Aorta (tissue), 5 donors: ENCODE results near the gene PTPRN2. TPM values are rescaled to one million over a fixed set of nuclear protein-coding genes. Genes with fewer than 3 reads are reported as not detected.

Source experiments
- ATAC-seq: fragments of 200-7000 bp; cut with Tn5 transposase; one replicate; pipeline ENCODE4 v1.9.1; 2022; ENCODE audit warnings: moderate library complexity; ENCODE audit not compliant: low FRiP score
- DNase-seq, 2 donors: peaks; one replicate each; pipeline ENCODE4 v3.0.0-alpha.2; 2020
- H3K27ac ChIP-seq, 2 donors: one replicate each; pipeline ENCODE4 v1.5.1; 2013; ENCODE audit warnings: low read length in 2 of 2, mild to moderate bottlenecking in 2 of 2, moderate library complexity in 2 of 2, control low read depth in 1 of 2, inconsistent platforms in 1 of 2, low read depth in 1 of 2
- H3K27me3 ChIP-seq, 2 donors: one replicate each; pipeline ENCODE4 v1.6.1; 2013; ENCODE audit warnings: control low read depth in 1 of 2, low read length in 1 of 2, mild to moderate bottlenecking in 1 of 2, moderate library complexity in 1 of 2; ENCODE audit not compliant: insufficient read depth in 2 of 2, control insufficient read depth in 1 of 2
- H3K36me3 ChIP-seq, 2 donors: one replicate each; pipeline ENCODE4 v1.6.1; 2013; ENCODE audit warnings: control low read depth in 1 of 2, low read length in 1 of 2, mild to moderate bottlenecking in 1 of 2; ENCODE audit not compliant: insufficient read depth in 2 of 2, control insufficient read depth in 1 of 2
- H3K4me1 ChIP-seq, 2 donors: one replicate each; pipeline ENCODE4 v1.6.1; 2013; ENCODE audit warnings: low read length in 2 of 2, control low read depth in 1 of 2, mild to moderate bottlenecking in 1 of 2, moderate library complexity in 1 of 2; ENCODE audit not compliant: insufficient read depth in 2 of 2, control insufficient read depth in 1 of 2
- H3K4me3 ChIP-seq, 2 donors: one replicate each; pipeline ENCODE4 v1.5.1; 2013; ENCODE audit warnings: low read length in 2 of 2, control low read depth in 1 of 2, mild to moderate bottlenecking in 1 of 2
- H3K9me3 ChIP-seq: one replicate; pipeline ENCODE4 v1.6.1; 2013; ENCODE audit warnings: mild to moderate bottlenecking, low read length; ENCODE audit not compliant: control insufficient read depth
- WGBS, 2 donors: extraction: QIAGEN DNeasy Blood & Tissue Kit; methylation state at CpG; one replicate each; pipeline ENCODE4 v1.1.7; 2013; 5-methylcytosine and 5-hydroxymethylcytosine counted together
- intact Hi-C, 2 donors: fragments of 100-400 bp; cut with DNase I; formaldehyde crosslinking; loops; one replicate each; pipeline versions ENCODE4 v1.14.2 to v1.15.0; 2022
- polyA plus RNA-seq, 2 donors: library from polyadenylated mRNA; stranded (reverse); fragments of 200-250 nt; gene quantifications; one replicate each; pipeline ENCODE4 v1.2.3, GENCODE V29; 2013
- total RNA-seq, 2 donors: library from RNA; stranded (reverse); fragmentation: NEBNext Ultra II Directional; extraction: Animal tissue kit (Norgen Biotek cat#: 25700); gene quantifications; one replicate each; pipeline ENCODE4 v1.2.1, GENCODE V29; 2021
- donor health status: healthy with polysubstance abuse.
- donor health status: Bipolar disorder and iron deficiency.
- donor health status: DM: no; HTN: no; CAD: no.
- donor health status: DM: no; HTN: no; CAD: no.
- donor health status: DM: yes; HTN: yes; CAD: no.

PTPRN2 gene
- total and polyA plus RNA-seq, 4 donors = 0.67 to 3.3 (median 1.4) TPM

DNA sequence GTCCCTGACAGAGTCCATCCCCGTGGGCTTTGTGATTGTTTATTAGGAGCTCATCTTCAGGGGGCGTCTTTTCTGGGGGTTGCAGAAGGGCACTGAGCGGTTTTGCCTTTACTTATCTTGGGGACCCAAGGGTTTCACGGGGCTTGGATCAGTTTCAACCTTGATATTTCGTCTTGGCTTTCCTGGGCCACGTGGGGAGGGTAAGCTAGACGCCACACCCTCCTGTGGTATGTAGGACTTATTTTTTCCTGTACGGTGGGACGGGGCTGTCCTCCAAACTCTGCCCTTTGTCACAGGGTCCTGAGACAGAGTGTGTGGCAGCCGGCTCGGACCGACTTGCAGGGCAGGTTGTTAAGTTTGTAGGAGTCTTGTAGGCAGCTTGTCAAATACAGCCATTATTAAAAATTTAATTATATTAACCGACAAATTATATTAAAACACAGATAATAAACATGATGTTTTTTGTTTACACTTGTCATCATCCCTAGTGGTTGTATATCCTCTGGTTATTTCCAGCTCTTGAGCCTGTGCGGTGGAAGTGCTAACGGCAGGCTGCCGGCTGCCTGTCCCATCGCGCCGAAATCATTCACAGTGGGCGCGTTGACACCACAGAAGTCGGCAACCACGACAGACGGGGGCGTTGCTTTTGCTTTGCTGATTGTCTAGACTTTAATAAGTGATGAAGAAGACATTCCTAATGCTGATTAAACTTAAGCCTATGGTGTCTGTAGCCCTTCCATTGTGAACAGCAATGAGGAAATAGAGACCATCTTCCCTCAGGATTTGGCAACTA is 1057.7 kb downstream of the PTPRN2 start:
- H3K27ac ChIP-seq = no peak overlapping the region
- no peaks in the 10 kb centered on the region for H3K9me3 ChIP-seq
- H3K27me3 ChIP-seq = no peaks in the 10 kb centered on the region
- H3K36me3 ChIP-seq = no peaks in the 10 kb centered on the region
- 65 to 67% methylated on average over 25 of the region's 25 CpGs for WGBS, 2 donors
- intact Hi-C loops = no loop called here
- peak in 1 of 2 donors; percentile 40 for DNase-seq
- H3K4me3 ChIP-seq = no peak overlapping the region
- H3K4me1 ChIP-seq = no peaks in the 10 kb centered on the region
- ATAC-seq = no peak

DNA sequence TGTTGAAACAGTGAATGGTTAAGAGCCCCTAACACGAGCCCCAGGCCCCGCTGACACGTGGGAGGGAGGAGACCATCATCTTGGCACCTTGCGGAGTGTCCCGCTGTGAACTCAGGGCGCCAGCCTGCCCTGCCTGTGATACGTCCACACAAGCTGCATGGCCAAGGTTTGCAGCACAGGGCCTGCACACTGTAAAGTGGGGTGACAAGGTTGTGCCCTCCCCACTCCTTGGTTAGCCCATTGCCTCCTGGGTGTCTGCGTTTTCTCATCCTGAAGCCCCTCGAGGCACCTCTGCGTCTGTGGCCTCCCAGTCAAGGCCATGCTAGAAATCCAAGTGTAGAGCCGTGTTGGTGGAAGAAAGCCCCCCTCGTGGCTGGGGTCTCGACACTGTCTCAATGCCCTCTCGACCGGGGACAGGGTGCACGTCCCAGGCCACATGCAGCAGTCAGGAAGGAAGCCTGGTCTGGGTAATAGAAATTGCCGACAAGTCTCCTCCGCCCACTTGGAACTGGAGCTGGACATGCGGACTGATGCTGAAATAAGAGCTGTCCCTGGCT is 1058.8 kb downstream of the PTPRN2 start:
- H3K27ac ChIP-seq = no peak overlapping the region
- intact Hi-C loops = no loop called here
- 56 to 65% methylated on average over 19 of the region's 19 CpGs for WGBS, 2 donors
- no peak overlapping the region for H3K4me3 ChIP-seq
- no peaks in the 10 kb centered on the region for H3K9me3 ChIP-seq
- no peaks in the 10 kb centered on the region for H3K4me1 ChIP-seq
- ATAC-seq (no peak), DNase-seq (peak in 1 of 2 donors; percentile 57)
- no peaks in the 10 kb centered on the region for H3K36me3 ChIP-seq
- H3K27me3 ChIP-seq = no peaks in the 10 kb centered on the region

- peak in 1 of 2 donors; percentile 65 for DNase-seq
- 86% methylated on average over 19 of the region's 19 CpGs for WGBS, 2 donors
- no peaks in the 10 kb centered on the region for H3K9me3 ChIP-seq
- ATAC-seq = no peak
- H3K4me1 ChIP-seq = no peaks in the 10 kb centered on the region
- H3K4me3 ChIP-seq = no peak overlapping the region
- no peaks in the 10 kb centered on the region for H3K36me3 ChIP-seq
- H3K27me3 ChIP-seq = no peaks in the 10 kb centered on the region
- intact Hi-C loops = no loop called here
- no peak overlapping the region for H3K27ac ChIP-seq
These were observed 1059.9 kb downstream of the PTPRN2 start for GRCh38 chr7:157527686-157528085.

GRCh38 chr7:157526913-157527634 is 1060.5 kb downstream of the PTPRN2 start:
- DNase-seq (peak in 1 of 2 donors; percentile 70), ATAC-seq (no peak)
- no peaks in the 10 kb centered on the region for H3K9me3 ChIP-seq
- intact Hi-C loops = no loop called here
- no peaks in the 10 kb centered on the region for H3K27me3 ChIP-seq
- H3K36me3 ChIP-seq = no peaks in the 10 kb centered on the region
- H3K4me1 ChIP-seq = no peaks in the 10 kb centered on the region
- 66 to 68% methylated on average over 23 of the region's 23 CpGs for WGBS, 2 donors
- no peak overlapping the region for H3K27ac ChIP-seq
- no peak overlapping the region for H3K4me3 ChIP-seq

- ATAC-seq (no peak), DNase-seq (peak in 1 of 2 donors; percentile 7)
- H3K27ac ChIP-seq = no peak overlapping the region
- H3K27me3 ChIP-seq = no peaks in the 10 kb centered on the region
- H3K9me3 ChIP-seq = no peaks in the 10 kb centered on the region
- H3K36me3 ChIP-seq = no peaks in the 10 kb centered on the region
- no peaks in the 10 kb centered on the region for H3K4me1 ChIP-seq
- no peak overlapping the region for H3K4me3 ChIP-seq
- intact Hi-C loops = no loop called here
- WGBS, 2 donors = 50 to 57% methylated on average over 32 of the region's 32 CpGs
These were observed 1061.4 kb downstream of the PTPRN2 start for GRCh38 chr7:157526005-157526912.

DNA sequence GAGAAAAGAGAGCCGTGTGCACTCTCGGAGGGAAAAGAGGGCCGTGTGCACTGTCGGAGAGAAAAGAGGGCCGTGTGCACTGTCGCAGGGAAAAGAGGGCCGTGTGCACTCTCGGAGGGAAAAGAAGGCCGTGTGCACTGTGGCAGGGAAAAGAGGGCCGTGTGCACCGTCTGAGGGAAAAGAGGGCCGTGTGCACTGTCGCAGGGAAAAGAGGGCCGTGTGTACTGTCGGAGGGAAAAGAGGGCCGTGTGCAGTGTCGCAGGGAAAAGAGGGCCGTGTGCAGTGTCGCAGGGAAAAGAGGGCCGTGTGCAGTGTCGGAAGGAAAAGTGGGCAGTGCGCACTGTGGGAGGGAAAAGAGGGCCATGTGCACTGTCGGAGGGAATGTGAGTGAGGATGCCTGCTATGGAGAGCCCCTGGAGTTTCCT is 1062.1 kb downstream of the PTPRN2 start:
- no peaks in the 10 kb centered on the region for H3K27me3 ChIP-seq
- H3K27ac ChIP-seq = no peak overlapping the region
- 79% methylated on average over 23 of the region's 23 CpGs for WGBS, 2 donors
- H3K4me3 ChIP-seq = no peak overlapping the region
- intact Hi-C loops = no loop called here
- no peaks in the 10 kb centered on the region for H3K9me3 ChIP-seq
- DNase-seq = no peak
- H3K36me3 ChIP-seq = no peaks in the 10 kb centered on the region
- no peak for ATAC-seq
- H3K4me1 ChIP-seq = no peaks in the 10 kb centered on the region

DNA sequence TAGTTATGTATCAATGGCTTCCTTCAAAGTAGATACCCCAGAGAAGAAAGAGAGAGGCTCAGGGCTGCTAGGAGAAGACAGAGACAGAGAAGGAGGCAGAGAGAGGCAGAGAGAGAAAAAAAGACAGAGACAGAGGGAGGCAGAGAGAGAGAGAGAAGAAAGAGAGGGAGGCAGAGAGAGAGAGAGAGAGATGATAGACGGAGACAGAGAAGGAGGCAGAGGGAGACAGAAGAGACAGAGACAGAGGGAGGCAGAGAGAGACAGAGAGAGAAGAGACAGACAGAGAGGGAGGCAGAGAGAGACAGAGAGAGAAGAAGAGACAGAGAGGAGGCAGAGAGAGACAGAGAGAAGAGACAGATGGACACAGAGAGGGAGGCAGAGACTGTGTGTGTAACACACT is 1062.9 kb downstream of the PTPRN2 start:
- no peak for ATAC-seq
- no peak overlapping the region for H3K4me3 ChIP-seq

DNA sequence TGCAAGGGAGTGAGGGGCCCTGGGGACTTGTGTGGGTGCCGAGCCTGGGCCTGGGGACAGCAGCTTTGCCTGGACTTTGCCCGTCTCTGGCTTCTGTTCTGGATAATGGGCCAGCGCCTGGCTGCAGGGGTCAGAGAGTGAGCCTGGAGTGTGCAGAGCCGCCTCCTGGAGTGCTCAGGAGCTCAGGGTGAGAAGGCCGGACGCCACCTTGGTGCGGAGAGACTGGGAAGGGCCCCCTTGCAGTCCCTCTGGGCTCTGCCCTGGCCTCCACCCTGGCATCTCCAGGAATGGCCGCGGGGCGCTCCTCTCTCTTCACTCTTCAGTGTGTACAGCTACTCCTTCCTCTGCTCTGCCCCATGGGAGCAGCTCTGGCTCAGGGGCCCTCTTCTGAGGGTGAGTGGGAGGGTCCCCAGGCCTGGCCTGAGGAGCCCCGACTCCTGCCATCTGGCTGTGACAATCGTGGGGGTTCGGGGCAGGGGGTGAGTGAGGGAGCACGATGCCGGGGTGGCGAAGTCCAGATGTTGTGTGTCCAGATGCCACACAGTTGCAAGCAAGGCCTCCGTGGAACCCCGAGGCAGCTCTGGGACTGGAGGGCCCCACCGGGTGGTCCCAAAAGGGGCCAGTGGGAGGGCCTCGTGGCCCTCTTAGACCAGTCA is 1063.7 kb downstream of the PTPRN2 start:
- H3K27me3 ChIP-seq = no peaks in the 10 kb centered on the region

More for the DNA sequence above, 1062.9 kb downstream of the PTPRN2 start:
- no peak for DNase-seq
- Histone ChIP-seq H3K4me1 (no peaks in the 10 kb centered on the region), H3K27ac (no peak overlapping the region), H3K27me3 (no peaks in the 10 kb centered on the region), H3K36me3 (no peaks in the 10 kb centered on the region), H3K9me3 (no peaks in the 10 kb centered on the region)
- intact Hi-C loops = no loop called here
- WGBS, 2 donors = 77 to 90% methylated on average over 1 of the region's 1 CpG

More for the DNA sequence above, 1063.7 kb downstream of the PTPRN2 start:
- peak in 1 of 2 donors; percentile 63 for DNase-seq
- 74 to 79% methylated on average over 20 of the region's 20 CpGs for WGBS, 2 donors
- Histone ChIP-seq H3K9me3 (no peaks in the 10 kb centered on the region), H3K36me3 (no peaks in the 10 kb centered on the region), H3K27ac (no peak overlapping the region), H3K4me3 (no peak overlapping the region), H3K4me1 (no peaks in the 10 kb centered on the region)
- peak; percentile 40 for ATAC-seq
- intact Hi-C loops = no loop called here
